PFSK-1 (cell line): ENCODE results near the gene CLP1. TPM values are rescaled to one million over a fixed set of nuclear protein-coding genes. Genes with fewer than 3 reads are reported as not detected.
A peak's percentile ranks its signal among the peaks of the same experiment; 100 is the strongest.

ENCODE experiments used
- FOXP2 ChIP-seq: optimal IDR thresholded peaks from 2 replicates; pipeline ENCODE3; 2011; ENCODE audit warnings: borderline replicate concordance, control low read depth, inconsistent platforms; ENCODE audit not compliant: insufficient read depth; ENCODE audit errors: extremely low read length, extremely low read depth
- POLR2AphosphoS5 ChIP-seq: IDR thresholded peaks from 2 replicates; pipeline ENCODE4 v1.6.1; 2012; ENCODE audit warnings: low read depth, mild to moderate bottlenecking, control low read depth, low read length, moderate library complexity
- REST ChIP-seq, 2 experiments: IDR thresholded peaks; 2 replicates each; pipeline versions ENCODE4 v1.6.1 to v1.8.0; 2011 to 2012; ENCODE audit warnings: low read depth in 2 of 2, low read length in 2 of 2, control low read depth in 1 of 2, inconsistent platforms in 1 of 2, mild to moderate bottlenecking in 1 of 2, moderate library complexity in 1 of 2; ENCODE audit not compliant: insufficient read depth in 1 of 2
- SIN3A ChIP-seq: IDR thresholded peaks from 2 replicates; pipeline ENCODE4 v1.6.1; 2012; ENCODE audit warnings: mild to moderate bottlenecking, low read length, moderate library complexity, borderline replicate concordance; ENCODE audit not compliant: insufficient read depth
- TAF1 ChIP-seq: IDR thresholded peaks from 2 replicates; pipeline ENCODE4 v1.6.1; 2012; ENCODE audit warnings: low read length, control low read depth, borderline replicate concordance; ENCODE audit not compliant: insufficient read depth
- polyA plus RNA-seq: library from polyadenylated mRNA; unstranded; fragments of >200 nt; gene quantifications from one replicate; pipeline ENCODE4 v1.2.1, GENCODE V29; 2012; ENCODE audit warnings: low read depth, missing spikeins; ENCODE audit not compliant: insufficient read length

CLP1 gene
- polyA plus RNA-seq = 17.7 TPM

GRCh38 chr11:57657194-57658022, at the start of gene CLP1:
Gene CLP1, plus strand, starts transcription at chr11:57657762. Its CDS starts 1,715 bp downstream, at chr11:57659477.
- TF ChIP-seq REST (IDR thresholded peaks at IDR 0.05; ENCODE audit: insufficient read depth in 1 of 2, low read depth in 2 of 2, low read length in 2 of 2) = 0 out of 4 replicates have a peak, but pooled peaks of 1 of the 2 experiments have one; percentile 14
- TF ChIP-seq TAF1 = peak; percentile 74; the same call in 1 of the 2 replicates
- peak; percentile 84 for TF ChIP-seq POLR2AphosphoS5
- peak; percentile 98 for TF ChIP-seq FOXP2
- TF ChIP-seq SIN3A = peak; percentile 89; the same call in 1 of the 2 replicates

- TF ChIP-seq POLR2AphosphoS5 (no peak), SIN3A (no peak), TAF1 (no peak), REST (IDR thresholded peaks at IDR 0.05; ENCODE audit: insufficient read depth in 1 of 2, low read depth in 2 of 2, low read length in 2 of 2) (no peak), FOXP2 (no peak)
These were observed 47.4 kb upstream of the CLP1 start for GRCh38 chr11:57610170-57610569.

- TF ChIP-seq FOXP2 (no peak), POLR2AphosphoS5 (no peak), TAF1 (no peak), SIN3A (no peak)
These were observed 43.3 kb upstream of the CLP1 start for GRCh38 chr11:57614234-57614772.

- TF ChIP-seq POLR2AphosphoS5 = no peak
- no peak for TF ChIP-seq SIN3A
- no peak for TF ChIP-seq TAF1
- TF ChIP-seq REST (IDR thresholded peaks at IDR 0.05; ENCODE audit: insufficient read depth in 1 of 2, low read depth in 2 of 2, low read length in 2 of 2) = no peak
- TF ChIP-seq FOXP2 = no peak
These were observed 42.3 kb upstream of the CLP1 start for GRCh38 chr11:57615308-57615707.

- TF ChIP-seq TAF1 (no peak), FOXP2 (no peak), SIN3A (no peak), POLR2AphosphoS5 (no peak), REST (IDR thresholded peaks at IDR 0.05; ENCODE audit: insufficient read depth in 1 of 2, low read depth in 2 of 2, low read length in 2 of 2) (no peak)
These were observed 41.0 kb upstream of the CLP1 start for GRCh38 chr11:57616595-57616994.
